ENCODE results near the gene RNF125. TPM values are rescaled to one million over a fixed set of nuclear protein-coding genes. Genes with fewer than 3 reads are reported as not detected.

RNF125 gene
- total RNA-seq, 1 experiment from 2014 or later: 0.61 TPM

DNA sequence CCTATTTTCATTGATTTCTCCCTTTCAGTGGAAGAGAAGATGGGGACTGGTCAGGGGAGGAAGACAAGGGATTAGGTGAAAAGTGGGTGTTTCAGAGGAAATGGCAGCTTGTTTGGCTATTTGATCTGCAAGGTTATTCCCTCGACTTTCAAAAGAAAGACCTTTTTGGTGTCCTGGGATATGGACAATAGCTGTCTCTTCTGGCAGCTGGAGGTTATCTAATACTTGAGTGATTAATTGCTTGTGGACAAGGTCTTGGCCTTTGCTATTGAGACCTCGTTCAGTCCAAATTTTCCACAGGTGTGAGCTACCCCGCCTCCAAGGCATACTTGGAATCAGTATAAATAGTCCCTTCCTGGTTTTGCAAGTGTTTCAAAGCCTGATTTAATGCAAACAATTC, 42.4 kb upstream of the RNF125 start:
- Histone ChIP-seq H3K27me3 (replicated peaks; ENCODE audit: control insufficient read depth, insufficient read depth, low read length) (no peaks in the 10 kb centered on the region), H3K36me3 (ENCODE audit: control insufficient read depth, insufficient read depth, low read length) (no peaks in the 10 kb centered on the region), H3K9me3 (no peaks in the 10 kb centered on the region), H3K4me1 (no peaks in the 10 kb centered on the region), H3K4me3 (ENCODE audit: low read depth, low read length) (no peak overlapping the region)
- no peaks in the 10 kb centered on the region for H3K27me3 Mint-ChIP-seq (ENCODE audit: insufficient read depth, unreplicated experiment)
- peaks cover 10% of the 10 kb centered on the region for H3K9me3 Mint-ChIP-seq (ENCODE audit: unreplicated experiment)
- CTCF ChIA-PET: no interaction called here
- POLR2A ChIA-PET: no interaction called here
- no TSS peak for BruUV-seq (replicated peaks)
- TF ChIP-seq, protein P1, sequence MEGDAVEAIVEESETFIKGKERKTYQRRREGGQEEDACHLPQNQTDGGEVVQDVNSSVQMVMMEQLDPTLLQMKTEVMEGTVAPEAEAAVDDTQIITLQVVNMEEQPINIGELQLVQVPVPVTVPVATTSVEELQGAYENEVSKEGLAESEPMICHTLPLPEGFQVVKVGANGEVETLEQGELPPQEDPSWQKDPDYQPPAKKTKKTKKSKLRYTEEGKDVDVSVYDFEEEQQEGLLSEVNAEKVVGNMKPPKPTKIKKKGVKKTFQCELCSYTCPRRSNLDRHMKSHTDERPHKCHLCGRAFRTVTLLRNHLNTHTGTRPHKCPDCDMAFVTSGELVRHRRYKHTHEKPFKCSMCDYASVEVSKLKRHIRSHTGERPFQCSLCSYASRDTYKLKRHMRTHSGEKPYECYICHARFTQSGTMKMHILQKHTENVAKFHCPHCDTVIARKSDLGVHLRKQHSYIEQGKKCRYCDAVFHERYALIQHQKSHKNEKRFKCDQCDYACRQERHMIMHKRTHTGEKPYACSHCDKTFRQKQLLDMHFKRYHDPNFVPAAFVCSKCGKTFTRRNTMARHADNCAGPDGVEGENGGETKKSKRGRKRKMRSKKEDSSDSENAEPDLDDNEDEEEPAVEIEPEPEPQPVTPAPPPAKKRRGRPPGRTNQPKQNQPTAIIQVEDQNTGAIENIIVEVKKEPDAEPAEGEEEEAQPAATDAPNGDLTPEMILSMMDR (IDR thresholded peaks at IDR 0.05; ENCODE audit: insufficient read depth in 1 of 2, low read depth in 1 of 2, low read length in 1 of 2, severe bottlenecking in 1 of 2, unreplicated experiment in 1 of 2): no peak
- H3K27ac Mint-ChIP-seq (ENCODE audit: unreplicated experiment): no peak overlapping the region
- no peak for DNase-seq
- intact Hi-C loops (cut with micrococcal nuclease; ENCODE audit: unreplicated experiment): loop anchor here (2.0 to 10.0 kb wide), 2 partner anchors 31 to 421 kb away; no protein-coding TSS in a partner anchor
- H3K36me3 Mint-ChIP-seq (ENCODE audit: insufficient read depth, unreplicated experiment): no peaks in the 10 kb centered on the region
- no peak overlapping the region for H3K4me3 Mint-ChIP-seq (ENCODE audit: unreplicated experiment)
- no peaks in the 10 kb centered on the region for H3K4me1 Mint-ChIP-seq (ENCODE audit: low read depth, unreplicated experiment)

DNA sequence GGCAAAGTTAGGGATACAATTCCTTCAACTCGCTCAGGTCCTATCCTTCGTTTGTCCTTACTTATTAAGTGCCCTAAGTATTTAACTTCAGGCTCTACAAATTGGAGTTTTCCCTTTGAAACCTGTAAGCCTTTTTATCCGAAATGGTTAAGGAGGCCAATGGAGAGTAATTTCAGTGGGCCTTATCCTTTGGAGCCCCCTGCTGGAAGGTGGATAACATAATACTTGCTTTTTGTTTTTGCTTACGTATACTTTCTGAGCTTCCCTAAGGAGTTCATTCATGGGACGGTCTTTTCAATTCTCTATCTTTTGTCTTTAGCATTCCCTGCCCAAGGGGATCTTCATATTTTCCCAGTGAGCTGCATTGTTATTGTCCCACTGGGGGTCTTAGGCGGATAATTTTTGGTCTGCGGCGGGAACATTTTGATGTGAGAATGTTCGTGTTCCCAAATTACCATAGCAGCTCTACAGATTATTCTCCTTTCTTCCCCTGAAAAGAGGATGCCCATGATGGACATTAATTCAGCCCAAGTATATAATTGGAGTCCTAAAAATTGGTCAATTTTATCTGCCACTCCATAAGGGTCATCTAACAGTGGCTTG, 41.3 kb upstream of the RNF125 start:
- no peaks in the 10 kb centered on the region for H3K36me3 ChIP-seq (ENCODE audit: control insufficient read depth, insufficient read depth, low read length)
- Mint-ChIP-seq H3K9me3 (ENCODE audit: unreplicated experiment) (peaks cover 10% of the 10 kb centered on the region), H3K36me3 (ENCODE audit: insufficient read depth, unreplicated experiment) (no peaks in the 10 kb centered on the region), H3K4me3 (ENCODE audit: unreplicated experiment) (no peak overlapping the region), H3K27ac (ENCODE audit: unreplicated experiment) (no peak overlapping the region), H3K4me1 (ENCODE audit: low read depth, unreplicated experiment) (no peaks in the 10 kb centered on the region), H3K27me3 (ENCODE audit: insufficient read depth, unreplicated experiment) (no peaks in the 10 kb centered on the region)
- no peak overlapping the region for H3K4me3 ChIP-seq (ENCODE audit: low read depth, low read length)
- H3K27me3 ChIP-seq (replicated peaks; ENCODE audit: control insufficient read depth, insufficient read depth, low read length): no peaks in the 10 kb centered on the region
- ChIA-PET POLR2A (no interaction called here), CTCF (interaction anchor here (1.1 to 1.3 kb wide), 2 partner anchors 35 to 139 kb away, joined by 3 to 8 read pairs; partner anchors contain the start of gene TRAPPC8)
- BruUV-seq (replicated peaks): no TSS peak
- intact Hi-C loops (cut with micrococcal nuclease; ENCODE audit: unreplicated experiment): loop anchor here (2.0 to 10.0 kb wide), 2 partner anchors 33 to 423 kb away; no protein-coding TSS in a partner anchor
- H3K9me3 ChIP-seq: no peaks in the 10 kb centered on the region
- H3K4me1 ChIP-seq: no peaks in the 10 kb centered on the region
- TF ChIP-seq, protein P1 (IDR thresholded peaks at IDR 0.05; ENCODE audit: insufficient read depth in 1 of 2, low read depth in 1 of 2, low read length in 1 of 2, severe bottlenecking in 1 of 2, unreplicated experiment in 1 of 2): peak in 1 of 2 experiments; percentile 12
- peak; percentile 30 to 47 for DNase-seq

DNA sequence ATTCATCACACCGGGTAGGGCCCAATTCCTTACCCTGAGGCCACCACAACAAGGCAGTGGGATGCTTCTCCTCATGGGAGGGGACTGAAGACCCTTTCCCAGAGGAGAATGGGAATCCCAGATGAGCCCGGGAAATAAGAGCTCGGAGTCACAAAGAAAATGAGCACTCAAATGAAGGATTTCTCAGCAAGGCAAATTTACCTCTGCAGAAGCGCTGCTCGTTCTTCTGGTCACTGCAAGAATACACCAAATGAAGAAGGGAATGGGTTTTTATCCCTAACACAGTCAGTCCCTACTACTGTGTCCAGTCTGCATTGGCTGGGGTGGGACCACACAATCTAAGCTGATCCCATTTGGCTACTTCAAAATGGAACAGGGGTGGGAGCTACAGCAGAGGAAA, 40.0 kb upstream of the RNF125 start:
- Mint-ChIP-seq H3K4me1 (ENCODE audit: low read depth, unreplicated experiment) (no peaks in the 10 kb centered on the region), H3K4me3 (ENCODE audit: unreplicated experiment) (no peak overlapping the region), H3K27me3 (ENCODE audit: insufficient read depth, unreplicated experiment) (no peaks in the 10 kb centered on the region), H3K9me3 (ENCODE audit: unreplicated experiment) (peaks cover 10% of the 10 kb centered on the region), H3K27ac (ENCODE audit: unreplicated experiment) (no peak overlapping the region), H3K36me3 (ENCODE audit: insufficient read depth, unreplicated experiment) (no peaks in the 10 kb centered on the region)
- no peaks in the 10 kb centered on the region for H3K27me3 ChIP-seq (replicated peaks; ENCODE audit: control insufficient read depth, insufficient read depth, low read length)
- DNase-seq: no peak
- BruUV-seq (replicated peaks): no TSS peak
- no peak overlapping the region for H3K4me3 ChIP-seq (ENCODE audit: low read depth, low read length)
- TF ChIP-seq, protein P1 (IDR thresholded peaks at IDR 0.05; ENCODE audit: insufficient read depth in 1 of 2, low read depth in 1 of 2, low read length in 1 of 2, severe bottlenecking in 1 of 2, unreplicated experiment in 1 of 2): no peak
- intact Hi-C loops (cut with micrococcal nuclease; ENCODE audit: unreplicated experiment): loop anchor here (10.0 kb wide), 1 partner anchor 424 kb away; no protein-coding TSS in a partner anchor
- POLR2A ChIA-PET: no interaction called here
- CTCF ChIA-PET: no interaction called here
- H3K36me3 ChIP-seq (ENCODE audit: control insufficient read depth, insufficient read depth, low read length): no peaks in the 10 kb centered on the region
- H3K4me1 ChIP-seq: no peaks in the 10 kb centered on the region
- no peaks in the 10 kb centered on the region for H3K9me3 ChIP-seq
